Vagina (tissue), 2 donors: ENCODE measurements around the gene GLOD4.

Experiments
- CTCF ChIP-seq, 3 experiments: fragments of 450-650 bp in 2 of 3; fragments of 200-600 bp in 1 of 3; sonication (generic) in 1 of 3; IDR thresholded peaks; one replicate each; pipeline ENCODE4 v1.5.1; 2017 to 2019; ENCODE audit warnings: antibody characterized with exemption in 3 of 3, mild to moderate bottlenecking in 2 of 3, moderate library complexity in 2 of 3
- POLR2A ChIP-seq, 2 donors: fragments of 450-650 bp; IDR thresholded peaks; one replicate each; pipeline ENCODE4 v1.6.1; 2017; ENCODE audit warnings: antibody characterized with exemption in 2 of 2, mild to moderate bottlenecking in 2 of 2, moderate library complexity in 2 of 2
- POLR2AphosphoS5 ChIP-seq, 2 donors: sonication (generic); formaldehyde crosslinking; IDR thresholded peaks; one replicate each; pipeline ENCODE4 v1.9.0; 2017; ENCODE audit warnings: antibody characterized with exemption in 2 of 2, mild to moderate bottlenecking in 2 of 2, low read depth in 1 of 2; ENCODE audit not compliant: insufficient read depth in 1 of 2

- TF ChIP-seq CTCF (IDR thresholded peaks at IDR 0.05) (no peak), POLR2AphosphoS5 (IDR thresholded peaks at IDR 0.05; ENCODE audit: insufficient read depth in 1 of 2, low read depth in 1 of 2) (no peak), POLR2A (IDR thresholded peaks at IDR 0.05) (no peak)
These were observed 25.6 kb upstream of the GLOD4 start for GRCh38 chr17:807523-808294.
